K562 (cell line): ENCODE data around the gene HCAR2. TPM values are rescaled to one million over a fixed set of nuclear protein-coding genes. Genes with fewer than 3 reads are reported as not detected.

Experiments
- ATAC-seq: fragments of 200-7000 bp; cut with Tn5 transposase; 3 replicates; pipeline ENCODE4 v1.9.1; 2020; ENCODE audit warnings: moderate library complexity
- BruUV-seq: library from RNA; stranded (reverse); fragments of 400-500 nt; replicated peaks from 2 replicates; lab custom pipeline; 2021; lab: Mats Ljungman, UMichigan
- CTCF ChIA-PET: fragments of 300-600 bp; formaldehyde crosslinking; extraction: SDS; loops from one replicate; lab custom pipeline; 2021; ENCODE audit warnings: low intra/inter-chr PET ratio; lab: Yijun Ruan, JAX
- POLR2A ChIA-PET: fragments of 300-600, 350-650 bp; sonication (Branson Sonifier 250); formaldehyde crosslinking; extraction: SDS; loops from one replicate; lab custom pipeline; 2021; ENCODE audit warnings: antibody characterized with exemption, inconsistent platforms; lab: Yijun Ruan, JAX
- DNase-seq, 4 experiments: peaks; one replicate each; pipeline versions ENCODE4 v3.0.0 to v3.0.0-alpha.2; 2011 to 2018; ENCODE audit warnings: low spot score in 3 of 4, mixed read lengths in 3 of 4; ENCODE audit errors: extremely low read depth in 1 of 4
- FAIRE-seq: peaks from 2 replicates; lab custom pipeline; 2011; peaks lifted over from hg19 to GRCh38; lab: Jason Lieb, UNC
- H2AFZ ChIP-seq: 2 replicates; pipeline ENCODE4 v1.6.0; 2011; ENCODE audit warnings: low read depth, low read length, control low read depth, inconsistent platforms
- H3K27ac ChIP-seq: fragments of 200-600 bp; 3 replicates; pipeline ENCODE4 v1.8.0; 2011; ENCODE audit warnings: low read depth, mild to moderate bottlenecking, control low read depth, inconsistent platforms, low read length, moderate library complexity, mixed read lengths; ENCODE audit errors: extremely low read depth
- H3K27me3 ChIP-seq, 2 experiments: fragments of 300-600 bp in 1 of 2; 2 replicates in 1 of 2; 3 replicates in 1 of 2; pipeline versions ENCODE4 v1.6.0 to v1.8.0; 2011; ENCODE audit warnings: inconsistent platforms in 2 of 2, low read length in 2 of 2, mild to moderate bottlenecking in 1 of 2, mixed read lengths in 1 of 2, moderate library complexity in 1 of 2; ENCODE audit not compliant: control insufficient read depth in 2 of 2, insufficient read depth in 2 of 2
- H3K36me3 ChIP-seq: fragments of 300-600 bp; 3 replicates; pipeline ENCODE4 v1.8.0; 2011; ENCODE audit warnings: mild to moderate bottlenecking, low read length, inconsistent platforms; ENCODE audit not compliant: control insufficient read depth, insufficient read depth
- H3K4me1 ChIP-seq, 2 experiments: fragments of 200-600 bp in 1 of 2; replicated peaks in 1 of 2; 2 replicates in 1 of 2; 3 replicates in 1 of 2; pipeline versions ENCODE4 v1.5.1 to v1.8.0; 2011; ENCODE audit warnings: inconsistent platforms in 2 of 2, low read length in 2 of 2, mild to moderate bottlenecking in 1 of 2, mixed read lengths in 1 of 2, moderate library complexity in 1 of 2; ENCODE audit not compliant: control insufficient read depth in 2 of 2, insufficient read depth in 2 of 2
- H3K4me2 ChIP-seq: 2 replicates; pipeline ENCODE4 v1.6.1; 2011; ENCODE audit warnings: low read length, control low read depth, inconsistent platforms, mixed read lengths; ENCODE audit not compliant: insufficient read depth
- H3K4me3 ChIP-seq: fragments of 200-600 bp; sonication (generic), shearing (Covaris generic); 2 replicates; pipeline ENCODE4 v1.5.1; 2016; ENCODE audit warnings: control low read depth, inconsistent platforms
- H3K79me2 ChIP-seq: fragments of 200-600 bp; 3 replicates; pipeline ENCODE4 v1.8.0; 2011; ENCODE audit warnings: low read length, inconsistent platforms; ENCODE audit not compliant: control insufficient read depth, insufficient read depth
- H3K9ac ChIP-seq, 2 experiments: 2 replicates each; pipeline versions ENCODE4 v1.6.0 to v1.6.1; 2011; ENCODE audit warnings: low read depth in 2 of 2, low read length in 2 of 2, control low read depth in 1 of 2, inconsistent platforms in 1 of 2, mild to moderate bottlenecking in 1 of 2, mixed read lengths in 1 of 2; ENCODE audit not compliant: insufficient read depth in 1 of 2
- H3K9me1 ChIP-seq: one replicate; pipeline ENCODE4 v1.6.0; 2011; ENCODE audit warnings: inconsistent platforms, mild to moderate bottlenecking, low read length, moderate library complexity; ENCODE audit not compliant: control insufficient read depth, insufficient read depth
- H3K9me3 ChIP-seq: replicated peaks from 2 replicates; pipeline ENCODE4 v1.5.1; 2011; ENCODE audit warnings: low read depth, low read length, inconsistent platforms; ENCODE audit not compliant: control insufficient read depth, insufficient read depth
- H4K20me1 ChIP-seq: replicated peaks from 2 replicates; pipeline ENCODE4 v1.6.1; 2011; ENCODE audit warnings: low read length, inconsistent platforms, mixed read lengths; ENCODE audit not compliant: control insufficient read depth, insufficient read depth
- CREBBP ChIP-seq: IDR thresholded peaks from one replicate; pipeline ENCODE4 v1.6.1; 2012; ENCODE audit warnings: low read depth, mild to moderate bottlenecking, control low read depth, inconsistent platforms, low read length
- DLX4 ChIP-seq: fragments of 250-450 bp; sonication (Bioruptor Pico); IDR thresholded peaks from 2 replicates; pipeline ENCODE4 v1.6.1; 2021; ENCODE audit warnings: mild to moderate bottlenecking
- FOXJ3 ChIP-seq: sonication (generic); formaldehyde crosslinking; IDR thresholded peaks from 2 replicates; pipeline ENCODE4 v1.4.0; 2020; ENCODE audit warnings: mild to moderate bottlenecking, missing genetic modification reagents
- HLTF ChIP-seq: fragments of 450-650 bp; IDR thresholded peaks from 2 replicates; pipeline ENCODE4 v1.6.1; 2016
- MAZ ChIP-seq, 2 experiments: fragments of 450-650 bp in 1 of 2; sonication (generic) in 1 of 2; formaldehyde crosslinking; IDR thresholded peaks in 1 of 2; conservative IDR thresholded peaks in 1 of 2; 2 replicates each; pipeline versions ENCODE4 v1.4.0 to v1.5.0; 2020; ENCODE audit warnings: mild to moderate bottlenecking in 1 of 2, missing genetic modification reagents in 1 of 2
- MXD1 ChIP-seq: fragments of 250-450 bp; sonication (Bioruptor Pico); IDR thresholded peaks from 2 replicates; pipeline ENCODE4 v1.8.0; 2021; ENCODE audit warnings: borderline replicate concordance, mild to moderate bottlenecking, moderate library complexity; ENCODE audit not compliant: poor library complexity, severe bottlenecking
- PHF21A ChIP-seq: fragments of 450-650 bp; IDR thresholded peaks from 2 replicates; pipeline ENCODE4 v1.6.1; 2017; ENCODE audit warnings: low read depth, borderline replicate concordance
- RBM34 ChIP-seq: fragments of 200-400 bp; formaldehyde crosslinking; IDR thresholded peaks from 2 replicates; pipeline ENCODE4 v1.6.1; 2018; ENCODE audit warnings: low read length, borderline replicate concordance; ENCODE audit not compliant: insufficient read depth
- RFX5 ChIP-seq: IDR thresholded peaks from 2 replicates; pipeline ENCODE4 v1.6.1; 2011; ENCODE audit warnings: low read depth, mild to moderate bottlenecking, improper control_type of control experiment, low read length
- SMC3 ChIP-seq: conservative IDR thresholded peaks from 2 replicates; pipeline ENCODE4 v1.6.1; 2011; ENCODE audit warnings: low read depth, low read length, improper control_type of control experiment; ENCODE audit not compliant: insufficient read depth
- SUPT5H ChIP-seq: fragments of 450-650 bp; IDR thresholded peaks from 2 replicates; pipeline ENCODE4 v1.6.1; 2016
- THRAP3 ChIP-seq: fragments of 450-650 bp; IDR thresholded peaks from 2 replicates; pipeline ENCODE4 v1.6.1; 2016; ENCODE audit warnings: mild to moderate bottlenecking, inconsistent platforms, borderline replicate concordance
- ZHX1 ChIP-seq: fragments of 150-350 bp; conservative IDR thresholded peaks from 2 replicates; pipeline ENCODE4 v1.6.1; 2014; ENCODE audit warnings: low read length
- ZNF23 ChIP-seq: fragments of 250-450 bp; sonication (Bioruptor Pico); IDR thresholded peaks from 2 replicates; pipeline ENCODE4 v1.4.0; 2020; ENCODE audit warnings: mild to moderate bottlenecking
- ZNF41 ChIP-seq: fragments of 250-450 bp; sonication (Bioruptor Pico); conservative IDR thresholded peaks from 2 replicates; pipeline ENCODE4 v1.4.0; 2020; ENCODE audit warnings: mild to moderate bottlenecking
- ZNF512 ChIP-seq: IDR thresholded peaks from 2 replicates; pipeline ENCODE4 v1.6.1; 2016; ENCODE audit warnings: missing genetic modification characterization, missing compliant biosample characterization
- WGBS: fragments of 100-300 bp; shearing (Covaris generic); methylation state at CpG from one replicate; pipeline ENCODE4 v1.1.6; 2016; ENCODE audit warnings: low coverage, mixed read lengths; ENCODE audit not compliant: insufficient coverage; ENCODE audit errors: missing lambda C conversion rate; 5-methylcytosine and 5-hydroxymethylcytosine counted together
- in situ Hi-C: fragments of 300-500 bp; cut with MboI; formaldehyde crosslinking; loops from 4 replicates; pipeline ENCODE4 v1.15.0; 2018; ENCODE audit warnings: inconsistent platforms, mixed read lengths
- intact Hi-C: fragments of 100-400 bp; cut with micrococcal nuclease; formaldehyde crosslinking; loops from 2 replicates; pipeline ENCODE4 v1.14.2; 2022
- polyA plus RNA-seq, 8 experiments: library from polyadenylated mRNA; depleted of rRNA in 4 of 8; stranded (reverse) in 5 of 8; unstranded in 3 of 8; fragments of >200 nt; fragmentation: Nextera tagmentation in 2 of 8; fragmentation: Illumina TruSeq in 1 of 8; extraction: Ambion mirVana in 2 of 8; extraction: Trizol in 1 of 8; gene quantifications; 2 replicates each; pipeline versions ENCODE4 v1.2.1 to v1.2.3, GENCODE V29; 2011 to 2014; ENCODE audit warnings: inconsistent platforms in 1 of 8, missing spikeins in 1 of 8
- total RNA-seq, 7 experiments: library from RNA; depleted of rRNA in 6 of 7; stranded (reverse); fragments of >200 nt in 6 of 7; fragmentation: Illumina TruSeq in 2 of 7; extraction: Trizol in 2 of 7; gene quantifications; 2 replicates each; pipeline versions ENCODE4 v1.2.1 to v1.2.3, GENCODE V29; 2011 to 2021; ENCODE audit warnings: low replicate concordance in 1 of 7

The HCAR2 gene
- total and polyA plus RNA-seq, 9 of the 15 experiments (the other 6 are each of a cell fraction or from before 2014, with no cell fraction given): not detected

- TF ChIP-seq ZHX1: no peak
Measured at GRCh38 chr12:122722387-122722786, 19.2 kb upstream of the HCAR2 start (continued).

- Histone ChIP-seq H3K36me3 (no peaks in the 10 kb centered on the region), H2AFZ (no peak overlapping the region; the same call in 1 of the 2 replicates), H3K27ac (no peak overlapping the region), H4K20me1 (no peaks in the 10 kb centered on the region), H3K9ac (no peak overlapping the region), H3K4me1 (peaks cover 0 to 5% of the 10 kb centered on the region in 2 experiments; a peak in 2 of 5 replicates), H3K27me3 (peaks cover 0 to 6% of the 10 kb centered on the region in 2 experiments; a peak in 3 of 5 replicates), H3K9me3 (no peaks in the 10 kb centered on the region), H3K9me1 (no peaks in the 10 kb centered on the region), H3K4me2 (no peak overlapping the region), H3K4me3 (no peak overlapping the region), H3K79me2 (no peaks in the 10 kb centered on the region)
- 51% methylated on average over 11 of the region's 11 CpGs for WGBS
- ATAC-seq (no peak), DNase-seq (no peak), FAIRE-seq (no peak)
- no TSS peak for BruUV-seq
- intact Hi-C loops (no loop called here), in situ Hi-C loops (no loop called here)
- CTCF ChIA-PET: no interaction called here
- POLR2A ChIA-PET: interaction anchor here (0.6 kb wide), 1 partner anchor 74 kb away, joined by 3 read pairs; no protein-coding TSS in a partner anchor
- no peak for TF ChIP-seq HLTF
- no peak for TF ChIP-seq MAZ (CRISPR knock-in tag; conservative IDR thresholded peaks at IDR 0.05 in 1 of 2, IDR thresholded peaks at IDR 0.05 in 1 of 2)
- TF ChIP-seq RBM34: no peak
- no peak for TF ChIP-seq FOXJ3 (CRISPR knock-in tag)
- TF ChIP-seq DLX4: no peak
- TF ChIP-seq PHF21A: no peak
- no peak for TF ChIP-seq ZNF512 (tag)
- TF ChIP-seq THRAP3: no peak
- TF ChIP-seq SMC3: no peak
- TF ChIP-seq SUPT5H: no peak
- TF ChIP-seq CREBBP: no peak
- TF ChIP-seq RFX5: no peak
- no peak for TF ChIP-seq ZNF23 (CRISPR knock-in tag)
- no peak for TF ChIP-seq ZNF41 (CRISPR knock-in tag)
- TF ChIP-seq MXD1 (CRISPR knock-in tag): no peak
Measured at GRCh38 chr12:122721057-122721545, 17.9 kb upstream of the HCAR2 start.
